DMS79 (cell line): ENCODE results near the gene HES1.
A peak's percentile ranks its signal among the peaks of the same experiment; 100 is the strongest.

Experiments
- DNase-seq: peaks from one replicate; lab custom pipeline; 2025; lab: John Stamatoyannopoulos, UW

Gene HES1

DNA sequence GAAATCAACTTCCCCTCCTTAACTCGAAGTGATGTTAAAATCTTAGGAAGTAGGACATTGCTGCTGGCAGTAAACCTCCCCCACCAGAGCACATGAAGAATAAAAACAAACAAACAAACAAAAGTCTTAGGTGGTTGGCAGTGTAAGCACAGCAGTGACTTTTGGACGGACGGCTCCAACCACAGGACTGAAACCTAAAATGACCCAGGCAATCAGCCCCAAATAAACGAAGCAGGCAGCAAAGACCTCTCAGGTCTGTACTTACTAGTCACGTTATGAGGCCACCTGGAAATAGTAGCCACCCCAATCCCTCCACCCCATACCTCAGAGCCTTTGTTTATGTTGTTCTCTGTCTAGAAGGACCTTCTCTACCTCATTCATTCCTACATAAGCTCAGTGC, 33.5 kb upstream of the HES1 start:
- no peak for DNase-seq

DNA sequence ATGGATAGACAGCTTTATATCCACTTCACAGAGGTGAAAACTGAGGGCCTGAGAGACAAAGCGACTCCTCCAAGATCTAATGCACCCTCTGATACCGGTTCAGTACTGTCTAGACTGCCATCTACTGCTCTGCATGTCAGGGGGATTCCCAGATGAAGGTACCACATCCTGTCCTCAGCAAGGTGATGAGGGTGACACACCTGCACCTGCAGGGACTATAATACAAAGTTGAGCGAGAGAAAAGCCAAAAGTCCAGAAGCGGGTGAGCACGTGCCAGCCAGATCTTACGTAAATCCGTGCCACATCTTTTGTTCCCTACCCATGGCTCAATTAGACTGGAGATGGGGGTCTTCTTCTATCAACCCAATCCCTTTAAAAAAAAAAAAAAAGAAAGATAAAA, 32.4 kb upstream of the HES1 start:
- DNase-seq: no peak

DNA sequence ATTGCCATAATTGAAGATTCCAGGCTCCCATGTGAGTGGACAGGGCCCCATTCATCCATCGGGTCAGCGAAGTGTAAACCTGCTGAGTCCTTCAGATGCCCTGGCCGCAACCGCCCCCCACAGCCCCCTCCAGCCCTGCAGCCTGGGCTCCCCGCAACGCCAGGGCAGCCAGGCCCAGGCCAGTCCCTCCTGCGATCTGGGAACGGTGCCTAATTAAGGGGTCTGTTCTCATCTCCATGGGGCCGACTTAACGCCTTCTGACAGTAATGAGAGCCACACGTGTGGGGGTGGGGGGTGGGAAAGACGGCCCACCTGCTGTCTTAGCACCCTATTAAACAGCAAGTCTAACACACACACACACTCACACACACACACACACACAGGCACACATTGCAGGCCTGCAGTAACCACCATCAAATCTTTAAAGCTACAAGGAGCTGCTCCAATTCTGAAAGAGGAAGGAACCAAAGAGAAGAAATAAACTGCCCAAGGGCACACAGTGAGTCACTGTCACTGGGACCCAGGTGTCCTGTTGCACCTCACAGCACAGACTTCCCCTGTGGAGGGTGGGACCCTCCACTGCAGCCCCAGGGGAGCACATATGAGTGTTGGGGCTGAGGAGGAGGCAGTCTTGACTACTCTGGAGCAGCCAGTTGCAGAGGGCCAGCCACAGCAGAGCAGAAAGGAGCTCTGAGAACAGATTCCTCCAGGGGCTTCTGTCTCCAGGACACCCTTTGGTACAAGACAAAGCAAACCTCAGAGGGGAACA, 31.8 kb upstream of the HES1 start:
- no peak for DNase-seq

DNA sequence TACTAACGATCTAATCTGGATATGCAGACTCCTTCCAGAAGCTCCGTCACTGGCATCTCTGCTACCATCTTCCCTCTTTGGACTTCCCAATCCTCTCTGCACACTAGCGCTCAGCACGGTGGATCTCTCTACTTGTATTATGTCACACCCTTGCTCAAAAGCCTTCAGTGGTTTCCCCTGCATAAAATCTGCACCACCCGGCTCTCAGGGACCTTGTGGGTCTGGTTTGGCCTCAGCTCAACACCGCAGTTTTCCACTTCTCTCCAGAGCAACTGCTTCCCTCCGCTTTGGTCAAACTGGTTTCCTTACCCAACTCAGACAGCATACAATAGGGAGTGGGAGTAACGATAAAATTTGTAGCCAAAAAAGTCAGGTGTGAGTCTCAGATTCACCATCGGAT, 30.7 kb upstream of the HES1 start:
- no peak for DNase-seq

DNA sequence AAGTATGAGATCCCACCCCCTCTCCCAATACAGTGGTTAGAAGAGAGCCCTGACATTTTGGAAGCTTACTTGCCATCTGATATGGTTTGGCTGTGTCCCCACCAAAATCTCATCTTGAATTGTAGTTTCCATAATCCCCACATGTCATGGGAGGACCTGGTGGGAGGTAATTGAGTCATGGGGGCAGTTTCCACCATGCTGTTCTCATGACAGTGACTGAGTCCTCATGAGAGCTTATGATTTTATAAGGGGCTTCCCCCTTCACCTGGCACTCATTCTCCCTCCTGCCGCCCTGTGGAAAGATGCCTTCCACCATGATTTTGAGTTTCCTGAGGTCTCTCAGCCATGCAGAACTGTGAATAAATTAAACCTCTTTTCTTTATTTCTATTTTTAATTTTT, 28.8 kb upstream of the HES1 start:
- no peak for DNase-seq

DNA sequence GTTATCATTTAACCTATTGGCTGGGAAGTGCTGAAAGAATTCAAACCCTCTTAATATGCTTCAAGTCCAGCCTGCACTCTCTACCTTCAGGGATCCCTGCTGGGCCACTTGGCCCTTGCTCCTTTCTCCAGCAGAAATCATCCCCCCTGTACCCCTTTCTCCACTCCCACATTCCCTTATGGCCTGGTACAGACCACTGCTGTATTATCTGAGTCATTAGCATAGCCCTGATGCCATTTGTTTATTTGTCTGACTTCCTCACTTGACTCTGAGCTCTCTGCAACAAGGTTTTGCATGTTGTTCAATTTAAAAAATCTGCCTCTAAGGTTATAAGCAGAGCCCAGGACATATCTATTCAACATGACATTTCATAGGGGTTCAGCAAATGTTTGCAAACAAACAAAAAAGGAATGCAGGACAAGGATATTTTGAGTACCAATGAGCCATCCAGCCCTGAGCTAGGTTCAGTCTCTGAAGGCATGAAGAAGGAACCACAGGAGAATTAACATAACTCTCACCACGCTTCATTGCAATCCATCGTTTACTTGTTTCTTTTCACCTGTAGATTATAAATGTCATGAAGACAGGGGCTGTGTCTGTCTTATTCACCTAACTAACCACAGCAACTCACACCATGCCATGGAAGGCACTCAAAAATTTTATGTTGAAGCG, 26.6 kb upstream of the HES1 start:
- no peak for DNase-seq

DNA sequence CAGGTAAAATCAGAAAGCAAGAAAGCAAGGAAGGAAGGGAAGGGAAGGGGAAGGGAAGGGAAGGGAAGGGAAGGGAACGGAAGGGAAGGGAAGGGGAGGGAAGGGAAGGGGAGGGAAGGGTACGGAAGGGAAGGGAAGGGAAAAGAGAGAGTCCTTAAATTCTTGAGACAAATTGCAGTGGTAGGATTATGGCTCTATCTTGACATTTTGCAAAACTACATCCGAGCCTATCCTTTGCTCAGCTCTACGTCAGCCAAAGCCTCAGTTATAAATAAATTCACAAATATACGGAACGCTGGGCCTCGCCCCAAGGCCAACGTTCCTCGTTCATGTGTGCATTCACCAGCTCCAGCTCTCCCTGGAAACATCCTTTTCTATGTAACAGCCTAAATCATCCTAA, 25.5 kb upstream of the HES1 start:
- no peak for DNase-seq

DNA sequence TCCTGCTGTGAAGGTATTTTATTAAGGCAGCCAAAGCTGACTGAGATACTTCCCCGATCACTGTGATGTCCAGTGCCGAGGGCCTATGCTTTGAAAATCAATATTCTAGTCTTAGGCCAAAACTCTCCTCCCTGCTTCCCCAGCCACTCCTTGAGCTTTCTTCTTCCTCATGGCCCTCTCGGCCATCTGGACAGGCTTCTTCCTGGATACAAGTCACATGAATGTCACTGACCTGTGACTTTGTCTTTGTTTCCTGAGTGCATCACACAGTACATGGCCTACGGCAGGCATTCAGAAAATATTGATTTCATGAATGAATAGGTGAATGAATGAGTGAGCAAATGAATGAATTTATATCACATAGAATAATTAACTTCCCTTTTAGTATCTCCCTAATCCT, 24.6 kb upstream of the HES1 start:
- DNase-seq: no peak

DNA sequence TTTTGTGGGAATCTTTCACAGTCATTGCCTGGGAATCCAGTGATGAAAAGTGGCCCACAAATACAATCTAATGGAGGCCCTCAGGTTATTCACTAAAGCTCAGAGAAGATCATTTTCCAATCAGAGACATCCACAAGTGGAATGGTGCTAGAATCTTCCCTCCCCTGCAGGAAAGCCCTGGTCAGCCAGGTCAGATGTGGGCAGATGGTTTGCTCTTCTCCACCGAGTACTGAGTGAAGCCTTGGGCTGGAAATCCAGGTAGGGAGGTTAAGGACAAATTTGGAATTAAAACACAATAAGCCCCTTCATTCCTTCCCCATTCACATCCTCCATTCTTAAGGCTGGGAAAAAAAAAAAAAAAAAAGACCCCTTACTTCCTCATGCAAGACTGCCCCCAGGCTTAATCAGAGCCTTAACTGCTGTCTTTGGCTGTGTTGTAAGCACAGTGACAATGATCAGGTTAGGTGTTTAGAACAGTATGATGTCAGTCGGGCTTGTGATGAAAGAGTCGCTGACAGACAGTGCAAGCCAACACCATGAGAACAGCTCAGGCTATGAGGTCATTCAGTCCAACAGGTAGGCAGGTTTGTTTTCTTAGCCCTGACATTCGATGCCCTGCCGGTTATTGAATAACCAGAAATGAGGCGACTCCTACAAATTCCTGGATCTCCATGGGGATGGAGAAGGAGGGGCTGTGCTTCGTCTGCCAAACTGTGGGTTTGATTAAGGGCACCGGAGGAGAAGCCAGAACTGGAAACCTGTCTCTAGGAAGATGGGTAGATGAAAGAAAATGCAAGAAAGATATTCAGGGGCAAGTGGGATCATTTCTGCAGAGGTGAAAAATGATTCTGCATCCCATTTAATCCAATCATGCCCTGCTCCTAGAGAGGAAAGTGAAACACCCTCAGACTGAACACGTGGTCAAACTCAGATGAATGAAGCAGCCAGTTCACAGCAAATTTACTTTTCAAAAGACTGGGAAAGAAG, 23.5 kb upstream of the HES1 start:
- DNase-seq: peak; percentile 41

DNA sequence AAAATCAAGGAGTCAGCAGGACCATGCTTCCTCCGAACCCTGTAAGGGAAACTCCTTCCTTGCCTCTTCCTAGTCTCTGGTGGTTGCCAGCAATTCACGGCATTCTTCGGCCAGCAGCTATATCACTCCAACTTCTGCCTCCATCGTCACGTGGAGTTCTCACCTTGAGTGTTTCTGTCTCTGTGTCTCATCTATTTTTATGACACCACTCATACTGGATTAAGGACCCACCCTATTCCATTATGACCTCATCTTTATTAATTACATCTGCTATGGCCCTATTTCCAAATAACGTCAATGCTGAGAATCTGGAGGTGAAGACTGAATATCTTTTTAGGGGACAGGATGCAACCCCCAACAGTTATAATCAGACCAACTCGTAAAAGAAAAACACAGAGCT, 21.8 kb upstream of the HES1 start:
- DNase-seq: no peak

DNA sequence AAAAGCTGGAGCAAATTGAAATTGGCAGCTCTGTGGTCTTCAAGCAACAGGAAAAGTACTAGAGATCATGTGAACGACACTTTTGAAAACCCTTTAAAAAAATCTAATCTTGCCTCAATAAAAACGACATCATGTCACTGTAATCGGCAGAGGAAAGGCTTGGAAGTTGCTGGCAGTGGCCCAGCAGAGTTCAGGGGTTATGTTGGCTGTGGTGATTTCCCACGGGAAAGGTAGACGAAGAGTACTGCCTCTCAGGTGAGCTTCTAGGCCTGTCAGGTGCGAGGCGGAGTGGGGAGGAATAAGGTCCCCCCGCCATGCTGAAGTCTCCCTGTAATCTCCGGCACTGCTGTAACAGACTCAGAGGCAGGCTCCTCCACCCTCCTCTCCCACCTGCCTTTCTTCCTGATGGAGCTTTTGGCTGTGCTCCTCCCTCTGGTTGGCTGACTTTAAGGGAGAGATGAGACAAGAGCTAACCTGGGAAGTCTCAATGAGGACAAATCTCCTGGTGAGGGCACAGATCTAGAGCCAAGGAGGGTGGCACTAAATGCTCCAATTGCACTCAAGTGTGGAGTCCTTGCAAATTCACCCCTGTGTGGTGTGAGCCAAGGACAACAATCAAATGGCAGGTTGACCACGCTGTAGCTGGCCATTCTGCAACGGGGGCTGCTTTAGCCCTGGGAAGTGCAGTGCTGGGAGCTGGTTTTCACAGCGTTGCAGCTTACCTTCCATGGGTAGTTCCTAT, 18.7 kb upstream of the HES1 start:
- peak; percentile 36 for DNase-seq

DNA sequence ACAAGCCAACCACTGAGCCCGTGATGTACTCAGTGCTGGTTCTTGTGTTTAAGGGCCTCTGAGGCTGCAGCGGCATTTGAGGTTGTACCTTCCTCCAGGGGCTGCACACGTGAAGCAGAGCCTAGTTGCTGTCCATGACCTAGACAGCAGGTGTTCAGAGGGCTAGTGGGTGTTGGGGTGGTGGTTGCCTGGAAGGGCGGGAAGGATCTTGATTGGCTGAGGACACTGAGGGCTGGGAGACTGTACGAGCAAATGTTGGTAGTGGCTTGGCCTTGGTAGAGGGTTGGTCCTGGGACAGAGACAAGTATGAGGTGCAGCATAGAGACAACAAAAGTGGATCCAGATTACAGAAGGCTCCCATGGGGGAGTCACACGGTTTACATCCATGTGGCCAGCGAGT, 17.0 kb upstream of the HES1 start:
- no peak for DNase-seq

DNA sequence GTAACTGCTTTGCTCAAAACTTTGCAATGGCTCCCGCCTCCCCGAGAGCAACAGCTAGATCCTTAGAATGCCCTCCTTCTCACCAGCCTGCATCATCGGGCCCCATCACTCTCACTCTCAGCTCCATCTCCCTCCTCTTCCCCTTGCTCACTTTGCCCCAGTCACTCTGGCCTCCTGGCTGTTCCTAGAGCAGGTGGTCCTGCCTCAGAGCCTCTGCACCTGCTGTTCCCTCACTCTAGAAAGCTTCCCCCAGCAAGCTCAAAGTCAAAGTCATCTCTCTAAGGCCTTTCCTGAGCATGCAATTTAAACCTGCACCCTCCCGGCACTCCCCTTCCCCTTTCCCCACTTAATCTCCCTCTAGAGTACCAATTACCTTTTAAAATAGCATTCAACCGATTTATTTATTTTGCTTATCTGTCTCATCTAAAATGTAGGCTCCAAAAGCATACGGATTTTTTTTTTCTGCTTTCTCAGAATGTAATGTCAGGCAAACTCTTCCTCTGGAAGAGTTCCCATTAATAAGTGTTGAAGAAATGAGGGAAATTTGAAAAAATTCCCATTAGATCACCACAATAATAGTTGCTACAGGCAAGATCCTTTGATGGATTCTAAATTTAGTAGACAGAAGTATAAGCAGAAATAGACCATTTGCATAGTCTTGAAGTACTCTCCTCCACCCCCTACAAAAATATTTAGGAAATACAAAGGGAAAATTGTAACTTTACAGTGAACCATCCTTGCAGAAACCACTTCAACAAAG, 15.9 kb upstream of the HES1 start:
- peak; percentile 85 for DNase-seq

DNA sequence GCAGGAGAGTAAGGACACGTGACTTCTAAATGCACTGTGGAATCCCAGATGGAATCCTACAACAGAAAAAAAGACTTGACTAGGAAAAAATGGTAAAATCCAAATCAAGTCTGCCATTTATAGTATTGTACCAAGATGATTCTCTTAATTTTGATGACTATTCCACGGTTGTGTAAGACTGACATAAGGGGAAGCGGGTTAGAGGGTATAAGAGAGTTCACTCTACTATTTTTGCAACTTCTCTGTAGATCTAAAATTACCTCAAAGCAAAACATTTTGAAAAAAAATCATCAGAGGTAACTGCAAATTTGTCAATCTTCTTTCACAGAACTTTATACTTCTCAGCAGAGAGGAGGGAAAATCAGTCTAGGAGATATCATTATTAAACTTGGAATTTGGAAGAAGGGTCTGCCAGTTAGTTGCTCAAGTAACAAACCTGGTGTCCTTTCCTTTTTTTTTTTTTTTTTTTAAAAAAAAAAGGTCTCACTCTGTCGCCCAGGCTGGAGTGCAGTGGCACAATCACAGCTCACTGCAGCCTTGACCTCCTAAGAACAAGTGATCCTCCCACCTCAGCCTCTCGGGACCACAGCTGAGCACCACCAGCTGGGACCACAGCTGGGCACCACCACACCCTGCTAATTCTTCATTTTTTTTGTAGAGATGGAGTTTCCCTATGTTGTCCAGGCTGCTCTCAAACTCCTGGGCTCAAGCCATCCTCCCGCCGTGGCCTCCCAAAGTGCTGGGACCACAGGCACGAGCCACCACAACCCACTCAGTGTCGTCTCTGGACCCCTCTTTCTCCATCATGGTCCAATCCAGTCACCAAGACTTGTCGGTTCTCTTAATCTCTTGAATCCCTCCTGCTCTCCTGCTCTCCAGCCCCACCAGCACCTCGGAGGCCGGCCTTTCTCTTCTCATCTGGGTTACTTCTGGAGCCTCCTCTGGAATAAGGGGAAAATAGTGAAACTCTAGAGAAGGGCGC, 14.9 kb upstream of the HES1 start:
- no peak for DNase-seq

DNA sequence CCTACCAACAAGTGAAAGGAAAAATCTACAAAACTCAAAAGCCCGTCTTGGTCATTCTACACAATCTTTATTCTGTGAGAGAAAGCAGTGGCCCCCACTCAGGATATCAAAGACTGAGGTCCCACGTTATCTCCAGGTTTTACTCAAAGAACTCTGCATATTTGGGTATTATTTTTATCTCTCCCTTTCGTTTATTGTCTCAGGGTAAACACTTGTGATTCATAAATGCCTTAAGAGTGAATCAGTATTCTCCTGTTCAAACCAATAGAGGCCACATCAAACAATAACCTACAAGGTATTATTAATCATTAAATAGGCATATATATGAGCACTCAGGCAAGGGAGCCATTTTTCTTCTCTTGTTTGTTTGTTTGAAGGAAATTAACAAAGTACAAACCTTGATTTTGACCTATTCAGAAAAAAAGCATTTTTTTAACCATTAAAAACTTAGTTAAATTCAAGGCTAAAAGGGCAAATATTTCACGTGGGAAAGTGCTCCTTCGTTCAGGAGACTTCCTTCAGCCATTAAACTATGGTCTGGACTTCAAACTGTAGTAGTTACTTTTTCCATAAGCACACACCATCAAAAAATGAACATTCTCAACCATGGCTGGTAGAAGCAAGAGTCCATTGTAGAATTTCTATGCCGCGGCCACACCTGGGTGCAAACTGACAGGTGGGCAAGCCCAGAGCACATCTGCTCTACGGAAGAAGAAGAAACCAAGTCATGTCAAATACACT, 13.9 kb upstream of the HES1 start:
- no peak for DNase-seq

DNA sequence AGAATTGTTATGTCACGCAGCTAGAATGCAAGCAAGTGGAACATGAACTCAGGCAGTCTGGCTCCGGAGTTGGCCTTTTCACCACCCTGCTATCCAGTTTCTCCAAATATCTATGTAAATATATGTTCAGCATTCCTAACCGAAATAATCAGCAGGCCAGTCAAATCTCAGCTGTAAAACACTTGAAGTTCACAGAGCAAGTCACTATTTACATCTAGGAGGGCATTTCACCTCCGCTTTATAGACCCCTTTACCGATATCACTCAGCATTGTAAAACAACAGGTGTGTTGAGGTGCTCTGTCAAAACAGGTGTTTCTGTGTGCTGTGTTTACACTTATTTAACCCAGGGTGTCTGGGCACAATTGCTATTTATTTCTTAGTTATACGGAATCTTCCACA, 12.2 kb upstream of the HES1 start:
- no peak for DNase-seq

DNA sequence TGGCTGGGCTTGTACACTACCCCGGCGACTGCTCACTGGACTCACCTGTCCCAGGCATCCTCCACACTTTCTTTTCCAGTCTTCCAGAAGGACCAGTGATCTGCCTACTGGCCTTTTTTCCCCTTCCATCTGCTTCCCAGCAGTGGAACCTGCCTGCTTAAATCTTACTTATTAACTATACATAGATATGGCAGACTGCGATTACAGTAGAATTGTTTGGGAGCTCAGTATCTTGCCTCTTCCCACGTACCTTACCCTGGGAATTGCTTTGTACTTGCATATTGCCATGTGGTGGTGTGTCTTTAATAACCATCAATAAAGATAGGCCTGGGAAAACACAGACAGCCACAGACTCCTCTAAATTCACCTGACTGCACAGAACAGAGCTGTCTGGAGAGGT, 11.8 kb upstream of the HES1 start:
- no peak for DNase-seq

DNA sequence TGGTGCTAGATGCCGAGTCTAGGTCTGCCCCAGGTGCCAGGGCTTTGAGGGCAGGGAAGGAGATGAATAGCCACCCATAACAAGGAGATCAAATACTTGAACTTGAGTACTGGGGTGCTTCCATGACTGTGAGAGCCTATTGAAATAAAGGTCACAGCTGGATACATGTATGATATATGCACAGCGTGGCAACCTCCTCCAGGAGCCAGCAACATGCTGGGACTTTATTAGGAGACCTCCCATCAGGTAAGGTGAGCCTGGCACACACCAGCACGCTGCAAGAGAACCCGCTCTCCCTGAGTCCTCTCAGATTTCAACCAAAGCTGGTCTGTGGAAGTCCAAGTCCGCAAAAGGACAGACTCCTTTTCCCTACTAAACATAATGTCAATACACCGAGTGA, 10.5 kb upstream of the HES1 start:
- peak; percentile 67 for DNase-seq

DNA sequence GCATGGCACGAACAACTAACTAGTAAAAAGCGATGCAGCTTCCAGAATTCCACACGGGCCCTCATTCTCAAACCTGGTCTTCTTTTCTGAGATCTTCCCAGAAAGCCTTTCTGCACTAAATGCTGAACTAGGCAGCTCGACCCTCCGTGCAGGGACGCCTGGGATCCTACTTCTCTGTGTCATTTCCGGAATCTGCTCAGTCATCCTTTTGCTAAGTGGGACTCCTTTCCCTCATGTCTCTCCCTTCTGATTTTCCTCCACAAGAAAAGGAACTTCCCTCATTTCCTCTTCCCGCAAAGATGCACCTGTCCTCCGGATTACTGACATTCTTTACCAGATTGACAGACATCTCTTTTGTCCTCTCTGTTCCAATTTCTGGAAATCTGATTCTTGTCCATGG, 9.2 kb upstream of the HES1 start:
- DNase-seq: no peak
